NT2/D1 (cell line): ENCODE measurements around the gene BRINP1.

Experiments
- SUZ12 ChIP-seq: IDR thresholded peaks from 2 replicates; pipeline ENCODE4 v1.6.1; 2011; ENCODE audit not compliant: insufficient read length, insufficient read depth; ENCODE audit errors: extremely low read depth
- YY1 ChIP-seq: IDR thresholded peaks from 2 replicates; pipeline ENCODE4 v1.6.1; 2011; ENCODE audit not compliant: insufficient read length, insufficient read depth
- ZNF274 ChIP-seq: IDR thresholded peaks from 2 replicates; pipeline ENCODE4 v1.6.1; 2011; ENCODE audit warnings: mild to moderate bottlenecking, low read depth, low read length

DNA sequence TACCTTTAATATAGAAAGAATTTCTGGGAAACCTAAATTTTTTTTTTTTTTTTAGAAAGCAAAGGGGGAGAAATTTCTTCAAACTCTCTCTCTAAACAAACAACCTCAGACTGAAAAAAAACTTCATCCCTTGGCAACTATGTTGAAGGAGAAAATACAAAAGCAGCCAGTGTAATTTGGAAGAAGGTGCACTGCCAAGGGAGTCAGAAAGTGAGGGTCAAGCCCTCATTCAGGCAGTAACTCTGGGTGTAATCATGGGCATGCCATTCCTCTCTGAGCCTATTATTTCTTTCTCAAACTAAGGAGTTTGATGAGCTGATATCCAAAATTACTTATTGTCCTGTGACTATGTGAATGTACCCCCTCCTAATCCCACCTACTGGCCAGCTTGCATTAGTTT lies 203.1 kb downstream of the BRINP1 start:
- TF ChIP-seq ZNF274 (no peak), YY1 (no peak), SUZ12 (no peak)
